A549 treated with DMSO at 1 μM for 4 hours (cell line): ENCODE results near the gene ETFDH. TPM values are rescaled to one million over a fixed set of nuclear protein-coding genes. Genes with fewer than 3 reads are reported as not detected.

ENCODE experiments used
- total RNA-seq: library from RNA; stranded (reverse); fragments of 200-300 nt; extraction: Qiagen RNA extraction; gene quantifications from 5 replicates; pipeline ENCODE4 v1.2.3, GENCODE V29; 2022; ENCODE audit warnings: low read depth

ETFDH gene
- total RNA-seq = 5.1 to 6.2 TPM (median 5.3 TPM) in 5 replicates

DNA sequence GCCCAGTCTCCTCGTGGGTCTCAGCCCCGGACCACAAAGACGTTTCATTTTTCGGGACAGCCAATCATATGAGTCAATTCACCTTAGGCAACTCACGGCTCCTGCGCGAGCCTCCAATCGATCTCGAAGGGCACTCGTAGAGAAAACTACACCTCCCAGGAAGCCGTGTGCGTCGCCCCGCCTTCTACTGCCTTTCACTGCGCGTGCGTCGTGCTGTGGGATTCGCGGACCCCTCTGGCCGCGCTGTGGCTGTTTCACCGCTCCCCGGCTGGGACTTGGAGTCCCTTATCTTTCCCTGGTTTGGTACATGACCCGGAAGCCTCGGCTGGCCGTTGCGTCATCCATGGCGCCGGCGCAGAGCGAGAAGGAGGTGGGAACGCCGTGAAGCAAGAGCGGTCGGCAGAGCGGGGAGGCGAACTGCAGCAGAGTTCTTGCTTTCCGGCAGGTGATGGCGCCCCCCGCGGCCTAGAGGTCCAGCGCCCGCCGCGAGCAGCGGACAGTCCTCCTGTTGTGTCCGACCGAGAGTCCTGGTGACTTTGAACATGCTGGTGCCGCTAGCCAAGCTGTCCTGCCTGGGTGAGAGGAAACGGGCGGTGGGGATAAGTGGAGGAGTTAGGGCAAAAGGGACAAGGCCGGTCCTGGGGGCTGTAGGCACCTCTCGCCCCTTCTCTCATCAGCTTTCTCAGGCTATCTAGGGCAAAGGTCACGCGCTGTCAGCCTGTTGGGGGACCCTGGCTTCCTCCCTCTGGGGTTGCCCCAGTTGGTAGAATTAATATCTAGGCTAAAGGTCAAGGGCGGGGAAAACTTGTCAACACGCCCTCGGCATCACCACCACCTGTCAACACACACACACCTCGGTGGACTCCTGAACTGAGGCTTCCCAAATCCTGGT lies at the start of gene ETFDH:
TSS of gene ETFDH (plus strand) at position 382 of the 892 bp plus-strand sequence. CDS start at position 543, 161 bp downstream.

GRCh38 chr4:158671665-158671914 lies 506 bp upstream of the ETFDH start, which contains the start of gene C4orf46:
Gene C4orf46, minus strand, starts transcription at chr4:158671887. Its CDS starts 86 bp downstream, at chr4:158671801.

DNA sequence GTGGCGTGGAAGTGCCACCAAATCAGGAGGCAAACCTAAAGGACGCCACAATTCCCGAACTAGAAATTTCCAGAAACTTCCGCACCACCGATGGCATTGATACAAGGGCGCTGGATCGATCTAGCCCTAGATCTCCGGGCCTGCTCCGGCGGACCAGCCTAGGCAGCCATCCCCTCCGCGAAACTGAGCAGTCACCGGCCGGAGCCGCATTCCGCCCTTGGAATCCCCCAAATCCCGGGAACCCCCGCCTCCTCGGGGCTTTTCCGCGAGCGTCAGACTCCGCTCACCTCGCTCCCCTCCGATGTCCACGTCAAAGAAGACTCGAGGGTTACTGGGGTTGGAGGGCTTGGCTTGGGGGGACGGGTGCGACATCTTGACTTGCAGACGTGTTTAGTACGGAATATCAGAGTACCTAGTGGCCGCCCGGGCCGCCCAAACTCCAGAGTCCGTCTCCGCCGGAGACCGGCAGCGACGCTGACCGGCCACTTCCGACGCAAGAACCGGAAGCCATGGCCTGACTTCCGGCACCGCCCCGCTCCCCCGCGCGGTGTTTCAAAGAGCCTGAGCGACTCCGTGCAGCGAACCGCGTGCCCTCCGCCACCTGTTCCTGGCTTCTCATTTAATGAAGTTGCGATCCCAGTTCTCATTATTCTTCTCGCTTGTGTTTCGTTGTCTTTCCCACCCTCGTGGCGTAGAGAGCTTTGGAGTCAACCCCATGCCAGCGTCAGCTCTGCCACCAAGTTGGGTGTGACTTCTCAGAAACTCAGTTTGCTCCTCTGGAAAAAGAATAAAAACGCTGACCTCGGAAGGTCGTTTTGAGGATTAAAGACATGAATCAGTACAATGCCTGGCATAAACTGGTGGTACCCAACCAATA lies 51.1 kb downstream of the ETFDH start, which contains the start of gene PPID:
TSS of gene PPID (minus strand) at position 480 of the 877 bp plus-strand sequence. CDS start at position 372, 108 bp downstream.

Other genes starting within 250 kb of the ETFDH start
- not detected in 5 replicates for gene RXFP1, start 150.4 kb upstream of the ETFDH start, total RNA-seq
- gene C4orf46, start 409 bp upstream of the ETFDH start, total RNA-seq = 8.2 to 10.4 TPM (median 9.8 TPM) in 5 replicates
- 29.7 to 40.7 TPM (median 39.2 TPM) in 5 replicates for gene PPID, start 51.1 kb downstream of the ETFDH start, total RNA-seq
- 3.8 to 6.1 TPM (median 4.3 TPM) in 5 replicates for gene FNIP2, start 96.7 kb downstream of the ETFDH start, total RNA-seq